GM21576 (cell line): ENCODE measurements around the gene RASEF.

Experiments
- ATAC-seq: cut with Tn5 transposase; IDR thresholded peaks from one replicate; pipeline ENCODE4 v1.9.1; 2021; ENCODE audit warnings: mild to moderate bottlenecking, moderate library complexity; ENCODE audit not compliant: unreplicated experiment

The RASEF gene

DNA sequence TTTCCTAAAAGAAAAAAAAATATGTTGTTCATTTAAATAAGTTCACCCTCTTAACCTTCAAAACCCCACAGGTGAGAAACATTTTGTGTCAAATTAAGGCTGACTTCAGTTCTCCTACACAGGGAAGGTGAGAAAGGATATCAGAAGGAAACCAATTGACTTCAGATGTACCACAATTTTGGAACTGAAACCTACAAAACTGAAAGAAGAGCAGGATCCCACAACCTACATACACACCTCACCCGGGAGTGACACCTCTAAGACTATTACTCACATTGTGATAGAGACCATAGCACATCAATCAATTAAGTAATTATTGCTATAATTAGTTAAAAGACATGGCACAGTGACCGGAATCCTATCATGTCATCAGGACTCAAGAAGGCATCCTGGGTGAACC is 47.0 kb downstream of the RASEF start:
- no peak for ATAC-seq

DNA sequence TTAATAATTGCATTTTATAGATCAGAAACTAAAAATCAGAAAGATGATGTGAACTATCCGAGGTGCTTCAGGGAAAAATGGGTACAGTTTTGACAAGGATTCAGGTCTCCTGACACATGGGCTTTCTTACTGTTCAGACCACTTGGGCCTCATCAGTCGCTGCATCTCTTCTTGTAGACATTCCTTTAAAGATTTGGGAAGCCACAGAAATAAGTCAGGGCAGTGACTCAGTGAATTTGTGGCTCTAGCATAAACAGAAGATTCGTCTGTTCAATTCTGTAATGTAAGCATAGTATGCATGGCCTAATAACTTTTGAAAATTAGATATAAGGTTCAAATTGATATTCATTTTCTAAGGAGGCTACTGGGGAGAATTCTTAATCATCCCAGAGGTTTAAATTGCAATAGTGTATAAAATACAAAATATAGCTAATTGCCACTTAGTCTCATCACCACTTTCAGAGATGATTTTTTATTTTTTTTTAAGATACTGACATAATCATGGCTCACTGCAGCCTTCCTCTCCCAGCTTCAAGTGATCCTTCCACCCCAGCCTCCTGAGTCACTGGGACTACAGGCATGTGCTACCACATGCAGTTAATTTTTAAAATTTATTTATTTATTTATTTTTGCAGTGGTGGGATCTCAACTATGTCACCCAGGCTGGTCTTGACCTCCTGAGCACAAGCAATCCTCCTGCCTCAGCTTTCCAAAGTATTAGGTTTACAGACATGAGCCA is 48.9 kb downstream of the RASEF start:
- ATAC-seq, result no peak

DNA sequence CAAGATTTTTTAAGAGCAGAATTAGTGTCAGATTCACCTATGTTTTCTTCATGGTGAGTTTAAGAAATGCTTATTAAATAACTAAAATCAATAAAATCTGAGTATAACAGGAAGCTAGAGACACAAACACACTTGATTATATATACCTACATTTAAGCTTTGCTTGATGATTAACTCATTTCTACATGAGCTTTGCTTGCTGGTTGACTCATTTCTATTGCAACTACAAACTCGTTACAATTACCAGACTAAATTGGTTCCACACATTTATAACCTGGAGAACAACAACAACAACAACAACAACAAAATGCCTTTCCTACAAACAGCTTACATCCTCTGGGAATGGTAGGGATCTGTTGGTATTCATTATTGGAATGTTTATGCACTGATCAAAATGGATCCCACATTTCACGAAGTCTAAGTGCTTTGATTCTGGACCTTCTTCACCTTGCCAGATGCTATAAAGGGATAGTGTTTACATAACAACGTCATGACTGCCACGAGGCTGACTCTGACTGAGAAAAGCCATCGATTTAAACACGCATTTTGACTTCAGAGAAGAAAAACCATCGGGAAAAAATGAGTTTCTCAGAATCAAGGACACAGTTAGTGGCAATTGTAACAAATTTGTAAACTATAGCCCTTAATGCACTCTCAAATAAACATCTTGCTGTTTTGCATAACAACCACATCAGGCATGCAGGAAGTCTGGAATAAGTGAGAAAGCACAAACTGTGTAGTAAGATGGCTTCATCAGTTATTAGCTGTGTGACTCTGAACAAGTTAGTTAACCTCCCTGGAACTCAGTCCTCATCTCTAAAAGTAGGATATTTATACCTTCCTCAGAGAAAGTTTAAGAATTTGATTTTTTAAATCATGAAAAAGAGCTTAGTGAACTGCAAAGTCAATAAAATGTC is 49.8 kb downstream of the RASEF start:
- ATAC-seq, result no peak

DNA sequence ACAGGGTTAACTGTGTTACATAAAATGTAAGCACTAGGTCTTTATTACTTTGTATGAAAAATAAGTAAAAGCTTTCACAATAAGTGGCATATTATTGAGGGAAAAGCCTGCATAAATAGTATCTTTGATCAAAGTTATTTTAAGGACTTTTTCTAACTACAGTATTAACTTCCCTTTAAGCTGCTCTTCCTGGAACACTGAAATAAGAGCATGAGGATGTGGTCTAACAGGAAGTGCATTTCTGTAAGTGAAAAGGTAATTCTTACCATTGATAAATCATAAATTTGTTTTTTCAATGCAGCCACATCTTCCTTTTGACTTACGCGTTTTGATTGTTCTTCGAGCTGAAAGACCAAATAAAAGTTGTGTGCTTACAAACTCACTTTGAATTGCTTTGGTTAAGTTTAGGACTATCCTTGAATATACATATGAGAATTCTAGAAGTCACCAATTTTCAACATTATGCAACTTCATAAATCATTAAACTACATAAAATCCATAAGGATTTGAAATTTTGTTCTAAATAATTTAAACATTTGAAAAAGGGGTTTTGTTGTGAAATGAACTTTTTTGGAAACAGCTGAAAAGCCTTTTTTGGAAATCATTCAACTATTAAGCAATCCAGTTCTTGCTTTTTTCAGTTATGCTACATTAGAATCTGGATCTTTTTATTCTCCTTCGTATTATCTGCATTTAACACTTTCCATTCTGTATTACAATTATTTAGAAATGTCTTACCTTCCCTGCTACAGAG is 50.6 kb downstream of the RASEF start:
- ATAC-seq, result no peak

DNA sequence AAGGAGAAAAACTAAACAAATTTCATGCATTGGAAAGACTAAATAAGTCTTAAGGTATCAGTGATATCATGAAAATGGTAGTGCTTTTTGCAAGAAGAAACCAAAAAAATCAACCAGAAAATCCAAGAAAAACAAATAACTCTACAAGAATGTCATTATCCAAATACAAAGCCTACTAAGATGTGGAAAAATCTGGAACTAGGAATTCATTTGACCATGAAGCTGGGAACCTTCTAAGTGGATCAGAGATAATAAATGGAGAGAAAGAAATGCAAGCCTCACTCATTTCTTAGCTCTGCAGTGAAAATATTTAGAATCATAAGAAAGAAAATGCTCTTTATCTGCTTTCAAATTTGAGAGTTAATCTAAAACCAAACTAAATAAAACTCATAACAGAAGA is 51.3 kb downstream of the RASEF start:
- no peak for ATAC-seq

DNA sequence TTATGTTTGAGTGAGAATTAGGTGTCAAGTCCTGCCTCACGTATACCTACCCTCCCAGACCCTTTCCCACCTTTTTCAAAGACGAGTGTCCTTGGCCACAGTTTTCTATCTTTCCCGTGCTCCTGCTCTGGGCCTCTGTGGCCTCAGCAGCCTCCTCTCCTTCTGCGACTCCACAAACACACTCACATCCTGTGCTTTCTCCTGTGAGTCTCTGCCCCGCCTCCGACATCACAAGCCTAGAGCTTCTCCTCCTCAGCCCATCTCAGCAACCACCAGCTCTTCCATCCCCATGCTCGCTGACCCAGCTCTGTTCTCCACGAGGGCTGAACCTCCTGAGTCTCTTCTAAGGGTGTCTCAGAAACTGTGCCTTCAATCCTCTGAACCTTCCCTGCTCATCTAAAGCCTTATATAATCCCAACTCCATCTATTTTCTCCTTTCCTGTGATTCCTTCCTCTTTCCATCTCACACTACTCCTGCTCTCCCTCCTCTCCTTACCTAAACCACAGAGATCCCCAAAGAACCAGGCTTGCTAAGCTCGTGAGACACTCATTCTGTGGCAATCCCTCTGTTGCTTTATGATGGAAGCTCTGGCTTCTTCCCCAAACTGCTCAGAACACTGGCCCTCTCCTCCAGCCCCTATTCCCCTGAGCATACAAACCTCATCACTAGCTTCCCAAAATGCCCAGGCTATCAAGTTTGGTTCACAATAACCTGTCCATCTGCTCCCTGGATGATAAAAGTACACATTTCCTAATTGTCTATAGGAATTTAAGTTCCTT is 55.2 kb downstream of the RASEF start:
- no peak for ATAC-seq

DNA sequence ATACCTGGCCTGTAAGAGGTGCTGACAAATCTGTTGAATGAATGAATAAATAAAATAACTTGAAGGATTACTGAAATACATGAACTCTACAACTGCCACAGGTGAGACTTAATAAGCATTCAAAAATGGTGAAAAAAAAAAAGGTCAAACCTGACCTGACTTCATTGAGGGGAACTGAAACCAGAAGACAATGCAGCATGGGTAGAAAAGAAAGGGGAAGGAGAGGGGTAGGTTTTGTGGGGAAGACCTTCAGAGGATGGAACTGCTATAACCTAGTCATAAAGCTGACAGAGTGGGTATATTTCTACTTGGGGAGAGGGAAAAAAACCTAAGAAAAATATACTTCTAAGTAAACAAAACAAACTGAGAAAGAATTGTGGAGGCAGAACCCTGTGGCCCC is 56.6 kb downstream of the RASEF start:
- peak; percentile 81 for ATAC-seq

DNA sequence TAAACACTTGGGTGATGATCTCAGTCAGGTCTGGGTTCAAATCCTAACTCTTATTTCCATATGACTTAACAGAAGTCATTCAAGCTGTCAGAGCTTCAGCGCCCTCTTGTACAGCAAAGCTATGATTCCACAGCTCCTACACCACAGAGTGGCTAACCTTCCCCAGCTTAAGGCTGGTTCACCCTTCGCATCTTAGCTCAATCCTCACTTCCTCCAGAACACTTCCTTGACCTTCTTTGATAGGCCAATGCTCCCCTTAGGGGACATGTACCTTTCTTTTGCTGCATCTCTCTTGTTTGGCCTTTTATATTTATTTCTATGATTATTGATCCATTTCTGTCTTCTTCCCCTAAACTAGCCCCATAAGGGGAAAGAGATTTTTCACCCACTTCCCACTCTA is 57.0 kb downstream of the RASEF start:
- ATAC-seq, result no peak

DNA sequence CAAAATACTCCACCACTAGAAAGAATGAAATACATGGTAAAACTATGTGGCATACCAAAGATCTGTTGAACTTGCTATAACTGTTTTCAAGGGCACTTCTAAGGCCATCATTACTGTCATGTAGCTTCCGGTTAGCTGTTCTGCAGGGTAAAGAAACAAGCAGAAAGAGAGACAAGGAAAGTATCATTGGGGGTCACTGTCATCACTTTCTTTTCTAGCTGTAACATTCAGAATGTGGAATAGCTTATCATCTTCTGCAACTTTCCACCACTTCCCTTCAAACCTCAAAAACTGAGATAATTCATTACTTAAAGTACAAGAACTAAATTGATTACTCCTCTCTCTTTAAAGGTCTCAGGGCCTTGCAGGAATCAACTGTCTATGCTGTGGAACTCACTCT is 57.6 kb downstream of the RASEF start:
- no peak for ATAC-seq

DNA sequence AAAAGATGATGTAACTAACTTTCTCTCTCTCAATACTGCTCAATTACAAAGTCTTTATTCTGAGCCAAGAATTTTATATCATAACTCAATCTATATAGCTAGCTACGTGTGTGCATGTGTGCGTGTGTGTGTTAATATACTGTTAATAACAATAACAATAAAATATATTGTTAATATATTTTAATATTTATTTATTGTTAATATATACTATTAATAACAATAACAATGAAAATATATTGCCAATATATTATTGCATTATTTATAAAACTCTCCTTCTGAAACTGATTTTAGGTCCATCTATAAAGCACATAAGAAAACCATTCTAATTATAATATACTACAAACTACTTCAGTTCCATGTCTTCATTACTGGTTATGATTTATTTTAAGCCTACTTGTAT is 60.6 kb downstream of the RASEF start:
- ATAC-seq, result no peak

DNA sequence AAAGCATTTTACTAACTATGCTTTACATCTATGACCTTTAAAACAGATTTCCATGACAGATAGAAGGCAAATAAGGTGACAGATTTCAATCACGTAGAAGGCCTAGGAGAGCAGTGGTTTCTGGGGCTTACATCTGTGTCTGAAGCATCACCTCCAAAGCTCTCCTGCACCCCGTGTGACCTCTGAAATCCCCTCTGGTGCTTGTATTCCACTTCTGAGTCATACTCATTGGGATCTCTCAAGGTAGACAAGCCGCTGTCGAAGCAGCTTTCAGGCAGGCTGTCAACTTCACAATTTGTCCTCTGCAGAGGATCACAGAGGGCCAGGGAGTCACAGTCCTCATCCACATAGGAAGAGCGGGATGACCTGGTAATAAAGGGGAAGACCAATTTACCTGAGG is 62.2 kb downstream of the RASEF start:
- ATAC-seq, result no peak

DNA sequence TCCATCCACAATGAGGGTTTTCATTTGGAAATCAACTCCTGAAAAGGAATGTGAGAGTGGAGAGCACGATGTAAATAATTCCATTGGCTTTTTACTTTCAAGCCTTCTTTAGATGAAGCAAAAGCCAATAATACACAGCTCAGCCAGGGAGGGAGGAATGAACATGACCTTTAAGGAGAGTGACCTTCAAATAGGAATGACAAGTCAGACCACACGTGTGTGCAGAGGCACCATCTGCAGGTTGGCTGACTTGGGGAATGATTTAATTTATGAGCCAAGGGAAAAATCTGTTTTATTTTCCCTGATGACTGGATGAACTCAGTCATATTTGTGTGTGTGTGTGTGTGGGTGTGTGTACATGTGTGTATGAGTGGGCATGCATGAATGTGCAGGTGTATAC is 64.5 kb downstream of the RASEF start:
- no peak for ATAC-seq

DNA sequence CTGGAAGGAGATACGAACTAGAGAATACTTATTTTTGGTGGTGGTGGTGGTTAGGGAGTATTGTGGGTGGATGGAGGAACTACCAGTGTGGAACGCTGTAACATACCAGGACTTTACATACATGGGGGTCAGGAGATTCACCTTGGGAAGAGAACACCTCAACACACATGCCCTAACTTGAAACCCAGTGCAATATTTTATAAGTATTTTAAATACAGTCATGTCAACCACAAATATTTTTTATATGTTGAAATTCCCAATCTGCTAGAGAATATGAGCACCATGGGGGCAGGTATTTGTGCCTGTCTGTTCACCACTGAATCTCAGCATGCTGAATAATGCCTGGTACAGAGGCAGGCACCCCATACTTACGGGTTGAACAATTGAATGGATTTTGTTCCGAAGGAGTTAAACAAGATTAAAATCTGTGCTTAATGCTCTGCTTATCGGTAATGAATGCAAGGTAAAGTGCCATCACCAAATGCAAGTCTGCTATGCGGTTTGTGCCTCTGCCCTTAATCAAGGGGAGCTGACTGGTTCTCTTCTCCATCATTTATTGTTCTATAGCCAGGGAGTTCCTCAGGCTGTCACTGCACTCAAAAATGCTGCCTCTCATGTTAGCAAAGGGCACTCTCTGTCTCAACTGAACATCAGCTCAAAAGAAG is 65.3 kb downstream of the RASEF start:
- no peak for ATAC-seq

DNA sequence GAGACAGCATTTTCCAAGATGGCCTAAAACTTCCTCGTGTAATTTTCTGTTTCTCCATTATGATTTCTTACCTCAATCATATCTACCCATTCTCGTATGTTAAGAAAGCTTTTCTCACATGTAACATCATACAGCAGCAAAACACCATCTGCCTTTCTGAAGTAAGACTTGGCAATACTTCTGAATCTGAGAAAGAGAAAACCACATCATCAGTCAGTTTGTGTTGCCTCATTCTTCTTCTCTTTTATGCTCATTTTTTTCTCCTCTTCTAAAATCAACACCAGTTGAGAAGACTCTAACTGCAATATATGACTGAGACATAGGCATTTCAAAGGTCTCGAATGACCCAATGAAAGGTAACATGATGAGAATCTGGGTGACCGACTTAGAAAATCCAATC is 66.0 kb downstream of the RASEF start:
- ATAC-seq, result no peak

DNA sequence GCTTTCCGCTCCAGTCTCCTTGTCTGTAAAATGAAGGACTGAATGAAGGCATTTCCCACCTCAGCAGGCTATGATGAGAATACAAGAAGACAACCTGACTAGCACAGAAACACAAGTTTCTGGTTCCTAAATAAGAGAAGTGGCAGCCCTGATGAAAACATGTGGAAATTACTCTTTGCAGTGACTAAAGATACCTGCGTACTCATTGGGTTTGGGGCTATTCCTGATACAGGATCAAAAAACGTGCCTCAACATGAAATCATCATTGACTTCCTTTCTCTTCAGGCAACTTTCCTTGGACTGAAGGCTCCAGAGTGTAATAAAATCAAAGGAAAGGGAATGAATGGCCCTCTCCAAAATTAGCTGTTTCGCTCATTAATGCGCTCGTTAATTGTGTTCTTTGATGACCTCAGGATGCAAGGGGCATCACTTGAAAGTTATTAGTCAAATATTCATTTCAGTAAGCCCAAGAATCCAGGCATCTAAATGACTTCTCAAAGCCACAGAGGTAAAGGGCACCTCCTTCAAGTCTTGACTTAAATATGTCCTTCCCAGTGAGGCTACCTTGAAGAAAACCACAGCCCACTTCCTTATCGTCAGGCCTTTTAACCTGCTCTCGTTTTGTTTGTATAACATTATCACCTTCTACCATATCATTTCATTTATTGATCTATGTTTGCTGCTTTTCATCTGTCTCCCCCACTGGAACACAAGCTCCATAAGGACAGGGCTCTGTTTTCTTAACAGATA is 68.9 kb downstream of the RASEF start:
- no peak for ATAC-seq

DNA sequence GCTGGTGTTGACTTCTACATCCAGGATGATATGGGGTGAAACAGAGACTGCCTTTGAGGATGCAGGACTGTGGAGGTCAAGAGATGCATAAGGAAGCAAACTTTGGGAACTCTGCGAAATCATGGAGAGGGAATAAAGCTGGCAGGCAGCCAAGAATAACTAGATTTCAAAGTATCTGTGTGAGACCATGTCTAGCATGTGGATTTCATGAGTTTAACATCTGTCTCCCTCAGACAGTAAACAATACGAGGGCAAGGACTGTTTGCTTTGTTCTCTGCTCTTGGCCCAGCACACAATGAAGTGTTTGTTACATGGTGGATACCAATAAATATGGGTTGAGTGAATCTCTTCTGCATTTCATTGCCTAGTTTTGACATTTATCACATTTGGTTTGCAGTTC is 71.3 kb downstream of the RASEF start:
- no peak for ATAC-seq

DNA sequence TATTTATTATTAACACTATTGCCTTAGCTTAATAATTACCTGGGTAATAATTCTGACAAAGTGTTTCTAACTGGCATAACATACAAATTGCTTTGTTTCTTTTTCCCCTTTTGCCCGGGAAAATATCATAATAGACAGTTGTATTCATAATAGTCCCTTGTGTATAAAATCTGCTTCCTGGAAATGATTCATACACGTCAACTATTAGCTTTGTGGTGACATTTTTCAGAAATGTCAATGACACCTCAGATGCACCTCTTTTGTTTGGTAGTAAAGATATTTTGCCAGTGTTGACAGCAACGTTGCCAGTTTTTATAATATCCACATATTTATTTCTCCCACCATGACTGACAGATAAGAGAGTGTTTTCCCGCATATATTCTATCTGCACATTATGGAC is 73.0 kb downstream of the RASEF start:
- no peak for ATAC-seq

DNA sequence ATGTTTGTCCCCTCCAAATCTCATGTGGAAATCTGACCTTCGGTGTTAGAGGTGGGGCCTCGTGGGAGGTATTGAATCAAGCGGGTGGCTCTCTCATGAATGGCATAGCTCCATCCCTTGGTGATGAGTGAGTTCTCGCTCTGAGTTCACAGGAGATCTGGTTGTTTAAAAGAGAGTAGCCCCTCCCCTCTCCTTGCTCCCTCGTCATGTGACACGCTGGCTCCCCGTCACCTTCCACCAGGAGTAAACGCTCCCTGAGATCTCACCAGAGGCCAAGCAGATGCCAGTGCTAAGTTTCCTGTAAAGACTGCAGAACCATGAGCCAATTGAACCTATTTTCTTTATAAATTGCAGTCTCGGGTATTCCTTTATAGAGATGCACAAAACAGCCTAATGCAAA is 74.5 kb downstream of the RASEF start:
- no peak for ATAC-seq

DNA sequence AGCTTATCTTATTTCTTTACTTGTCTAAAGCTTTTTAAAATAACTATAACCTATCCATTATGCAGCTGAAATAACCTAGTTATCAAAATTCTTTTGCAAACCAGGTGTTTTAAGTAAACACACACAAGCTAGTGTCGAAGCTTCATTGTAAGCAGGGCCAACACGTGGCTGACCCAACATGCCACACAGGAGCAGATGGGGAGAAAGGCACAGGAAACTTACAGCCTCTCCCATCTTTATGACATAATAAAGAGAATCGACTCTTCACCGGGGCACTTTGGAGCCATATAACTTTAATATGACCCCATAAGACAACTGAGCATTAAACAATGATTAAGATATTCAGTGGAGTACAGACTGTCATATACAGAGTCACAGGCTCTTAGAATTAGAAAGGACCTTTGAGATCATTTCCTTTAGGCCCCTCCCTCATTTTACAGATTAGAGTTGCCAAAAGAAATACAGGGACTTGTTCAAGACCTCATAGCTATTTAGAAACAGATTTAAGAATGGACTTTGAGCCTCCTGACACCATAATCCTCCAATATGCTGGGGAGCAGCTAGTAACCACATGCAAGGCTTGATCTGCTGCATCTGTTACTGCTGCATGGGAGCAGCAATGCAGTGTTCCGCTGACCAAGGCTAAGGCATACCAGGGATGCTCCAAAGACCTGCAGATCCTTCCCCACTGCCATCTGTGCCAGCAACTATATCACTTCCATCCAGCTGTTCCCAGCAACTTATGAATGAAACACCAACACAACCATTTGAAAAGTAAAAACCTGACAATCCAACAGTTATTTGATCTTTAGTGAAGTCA is 75.4 kb downstream of the RASEF start:
- no peak for ATAC-seq
